Measurements from ENCODE around the gene SLN.

DNA sequence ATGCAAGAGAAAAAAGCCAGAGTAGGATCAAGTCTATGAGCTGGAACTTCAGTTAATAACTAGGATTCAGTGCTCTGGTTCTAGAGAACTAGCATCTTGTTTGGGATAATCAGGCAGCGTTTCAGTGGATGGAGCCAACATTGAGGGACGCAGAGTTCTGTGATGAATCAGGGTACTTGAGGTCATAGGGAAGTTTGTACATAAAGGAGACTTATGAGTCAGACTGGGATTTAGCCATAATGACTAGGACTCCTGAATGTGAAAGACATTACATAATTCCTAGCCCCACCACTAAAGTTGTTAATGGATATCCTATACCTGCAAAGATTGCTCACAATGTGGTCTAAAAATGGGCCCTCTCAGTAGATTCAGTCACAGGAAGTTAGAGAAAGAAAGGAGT, 6.8 kb downstream of the SLN start:
- TF ChIP-seq POLR2A (IDR thresholded peaks at IDR 0.05) (no peak), EP300 (IDR thresholded peaks at IDR 0.05) (no peak)
- TF ChIP-seq, protein P1, sequence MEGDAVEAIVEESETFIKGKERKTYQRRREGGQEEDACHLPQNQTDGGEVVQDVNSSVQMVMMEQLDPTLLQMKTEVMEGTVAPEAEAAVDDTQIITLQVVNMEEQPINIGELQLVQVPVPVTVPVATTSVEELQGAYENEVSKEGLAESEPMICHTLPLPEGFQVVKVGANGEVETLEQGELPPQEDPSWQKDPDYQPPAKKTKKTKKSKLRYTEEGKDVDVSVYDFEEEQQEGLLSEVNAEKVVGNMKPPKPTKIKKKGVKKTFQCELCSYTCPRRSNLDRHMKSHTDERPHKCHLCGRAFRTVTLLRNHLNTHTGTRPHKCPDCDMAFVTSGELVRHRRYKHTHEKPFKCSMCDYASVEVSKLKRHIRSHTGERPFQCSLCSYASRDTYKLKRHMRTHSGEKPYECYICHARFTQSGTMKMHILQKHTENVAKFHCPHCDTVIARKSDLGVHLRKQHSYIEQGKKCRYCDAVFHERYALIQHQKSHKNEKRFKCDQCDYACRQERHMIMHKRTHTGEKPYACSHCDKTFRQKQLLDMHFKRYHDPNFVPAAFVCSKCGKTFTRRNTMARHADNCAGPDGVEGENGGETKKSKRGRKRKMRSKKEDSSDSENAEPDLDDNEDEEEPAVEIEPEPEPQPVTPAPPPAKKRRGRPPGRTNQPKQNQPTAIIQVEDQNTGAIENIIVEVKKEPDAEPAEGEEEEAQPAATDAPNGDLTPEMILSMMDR (IDR thresholded peaks at IDR 0.05) = no peak

Measured in ovary (tissue), 3 donors.